ENCODE results near the gene TRIM56.
"Not testable (repeated sequence)": the region's sequence is repeated elsewhere in the genome, so short reads cannot be mapped to it uniquely, and the experiment has no call there.

TRIM56 gene

DNA sequence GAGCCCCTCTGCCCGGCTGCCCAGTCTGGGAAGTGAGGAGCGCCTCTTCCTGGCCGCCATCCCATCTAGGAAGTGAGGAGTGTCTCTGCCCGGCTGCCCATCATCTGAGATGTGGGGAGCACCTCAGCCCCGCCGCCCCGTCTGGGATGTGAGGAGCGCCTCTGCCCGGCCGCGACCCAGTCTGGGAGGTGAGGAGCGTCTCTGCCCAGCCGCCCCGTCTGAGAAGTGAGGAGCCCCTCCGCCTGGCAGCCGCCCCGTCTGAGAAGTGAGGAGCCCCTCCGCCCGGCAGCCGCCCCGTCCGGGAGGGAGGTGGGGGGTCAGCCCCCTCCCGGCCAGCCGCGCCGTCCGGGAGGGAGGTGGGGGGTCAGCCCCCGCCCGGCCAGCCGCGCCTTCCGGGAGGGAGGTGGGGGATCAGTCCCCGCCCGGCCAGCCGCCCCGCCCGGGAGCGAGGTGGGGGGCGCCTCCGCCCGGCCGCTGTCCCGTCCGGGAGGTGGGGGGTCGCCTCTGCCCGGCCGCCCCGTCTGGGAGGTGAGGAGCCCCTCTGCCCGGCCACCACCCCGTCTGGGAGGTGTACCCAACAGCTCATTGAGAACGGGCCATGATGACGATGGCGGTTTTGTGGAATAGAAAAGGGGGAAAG lies 7.1 kb downstream of the TRIM56 start:
- DNase-seq (ENCODE audit: low spot score) = not testable (repeated sequence)

DNA sequence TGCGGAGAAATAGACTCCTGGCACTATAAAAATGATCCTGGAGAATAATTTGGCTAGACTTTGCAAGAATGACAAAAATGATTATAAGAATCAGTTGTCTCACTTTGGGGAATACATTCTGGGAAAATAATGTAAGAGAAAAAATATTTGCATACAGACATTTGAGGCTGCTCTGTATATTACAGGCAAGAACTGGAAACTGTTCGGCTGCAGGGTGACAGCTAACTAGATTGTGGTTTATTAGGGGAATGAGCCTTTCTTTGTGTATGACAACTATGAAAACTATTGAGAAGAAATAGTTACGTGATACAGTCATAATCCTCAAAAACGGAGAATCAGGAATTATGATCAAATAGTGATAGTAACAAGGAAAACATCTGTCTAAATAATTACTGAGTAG lies 8.6 kb downstream of the TRIM56 start:
- no peak for DNase-seq (ENCODE audit: low spot score)

DNA sequence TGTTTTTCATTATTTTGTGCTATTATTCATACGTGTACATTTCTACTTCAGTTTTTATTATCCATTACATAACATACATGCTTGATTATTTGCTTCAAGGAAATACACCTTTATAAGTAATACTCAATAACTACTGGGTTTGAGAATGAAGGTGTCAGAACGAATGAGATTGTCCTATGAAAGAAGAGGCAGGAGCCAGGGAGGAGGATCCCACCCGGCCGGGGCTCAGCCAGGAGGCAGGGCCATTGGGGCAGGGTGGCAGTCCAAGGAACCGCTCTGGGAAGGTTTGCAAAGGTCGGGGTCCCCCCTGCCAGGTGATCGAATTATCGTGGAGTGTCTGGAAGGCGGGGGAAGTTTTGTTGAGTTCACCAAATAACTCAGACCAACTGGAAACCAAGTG lies 9.1 kb downstream of the TRIM56 start:
- DNase-seq (ENCODE audit: low spot score) = no peak

DNA sequence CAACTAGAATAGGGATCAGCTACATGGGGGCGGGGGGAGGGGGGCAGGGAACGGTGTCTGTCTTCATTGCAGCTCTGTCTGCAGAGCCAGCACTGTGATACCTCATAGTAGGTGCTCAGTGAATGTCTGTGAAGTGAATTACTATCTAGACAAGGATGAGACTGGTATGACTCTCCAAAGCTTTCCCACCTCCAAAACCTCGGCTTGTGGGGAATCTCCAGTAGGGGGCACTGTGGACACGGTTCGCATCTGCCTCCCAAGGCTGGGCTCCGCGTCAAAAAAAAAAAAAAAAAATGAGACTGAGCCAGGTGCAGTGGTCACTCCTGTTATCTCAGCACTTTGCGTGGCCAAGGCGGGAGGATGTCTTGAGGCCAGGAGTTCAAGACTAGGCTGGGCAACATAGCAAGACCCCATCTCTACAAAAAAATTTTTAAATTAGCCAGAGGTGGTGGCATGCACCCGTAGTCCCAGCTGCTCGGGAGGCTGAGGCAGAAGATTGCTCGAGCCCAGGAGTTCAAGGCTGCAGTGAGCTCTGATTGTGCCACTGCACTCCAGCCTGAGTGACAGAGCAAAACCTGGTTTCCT lies 9.6 kb downstream of the TRIM56 start:
- DNase-seq (ENCODE audit: low spot score) = no peak

DNA sequence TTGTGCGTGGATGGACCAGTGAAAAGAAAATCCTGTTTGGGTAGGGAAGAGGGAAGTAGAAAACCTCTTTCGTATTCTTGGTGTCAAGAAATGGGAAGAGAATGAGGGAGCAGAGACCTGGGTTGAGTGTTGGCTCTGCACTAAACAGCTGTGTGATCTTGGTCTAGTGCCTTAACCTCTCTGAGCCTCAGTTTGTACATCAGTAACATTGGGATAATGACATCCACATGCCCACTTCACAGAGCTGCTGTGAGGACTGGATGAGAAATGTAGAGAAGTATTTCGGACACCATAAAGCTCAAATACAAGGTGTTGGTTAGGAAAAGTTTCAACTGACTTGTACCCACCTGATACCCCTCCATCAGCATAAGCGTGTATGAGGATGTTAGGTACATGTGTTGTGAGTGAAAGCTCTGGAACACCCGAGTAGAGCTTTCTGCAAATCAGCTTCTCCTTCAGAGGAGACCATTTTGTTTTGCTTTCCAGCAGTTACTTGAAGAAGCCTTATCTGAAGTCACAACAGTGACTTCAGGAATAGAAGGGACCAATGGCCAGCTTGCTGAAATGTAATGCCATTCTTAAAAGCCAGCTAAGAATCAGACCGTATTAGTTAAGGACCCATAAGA lies 11.2 kb downstream of the TRIM56 start:
- DNase-seq (ENCODE audit: low spot score) = no peak

DNA sequence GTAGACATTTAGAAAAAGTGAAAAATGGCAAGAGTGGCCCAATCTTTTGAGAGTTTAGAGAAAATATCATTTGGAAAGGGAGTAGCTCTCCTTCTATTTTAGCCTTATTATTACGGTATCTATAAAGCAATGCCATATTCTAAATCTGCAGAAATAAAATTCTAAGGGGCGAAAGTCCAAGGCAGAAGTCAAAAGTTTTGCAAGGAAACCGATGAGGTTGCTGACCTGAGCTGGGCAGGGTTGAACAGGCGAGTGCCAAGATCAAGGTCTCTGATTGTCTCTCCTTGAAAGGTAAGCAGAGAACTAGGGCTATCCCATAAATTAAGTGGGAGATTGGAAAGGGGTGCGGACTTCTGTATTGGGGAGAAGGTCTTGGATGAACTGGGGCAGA lies 11.7 kb downstream of the TRIM56 start:
- DNase-seq (ENCODE audit: low spot score) = no peak

DNA sequence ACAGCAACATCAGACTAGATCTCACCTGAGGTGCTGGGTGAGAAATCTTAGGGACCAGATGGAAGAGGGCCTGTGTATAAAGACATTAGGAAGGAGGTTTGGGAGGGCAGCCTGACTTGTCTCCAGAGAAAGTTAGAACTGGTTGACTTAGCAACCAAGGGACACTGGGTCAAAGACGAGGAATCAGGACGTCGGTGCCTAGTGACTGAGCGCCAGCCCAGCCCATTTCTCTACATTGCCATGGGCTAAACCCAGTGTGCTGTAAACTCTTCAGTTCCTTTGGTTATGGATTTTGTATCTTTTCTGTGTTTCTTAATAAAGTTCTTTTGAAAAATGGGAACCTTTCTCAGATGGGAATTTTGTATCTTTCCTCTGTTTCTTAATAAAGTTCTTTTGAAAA lies 12.3 kb downstream of the TRIM56 start:
- DNase-seq (ENCODE audit: low spot score) = no peak

DNA sequence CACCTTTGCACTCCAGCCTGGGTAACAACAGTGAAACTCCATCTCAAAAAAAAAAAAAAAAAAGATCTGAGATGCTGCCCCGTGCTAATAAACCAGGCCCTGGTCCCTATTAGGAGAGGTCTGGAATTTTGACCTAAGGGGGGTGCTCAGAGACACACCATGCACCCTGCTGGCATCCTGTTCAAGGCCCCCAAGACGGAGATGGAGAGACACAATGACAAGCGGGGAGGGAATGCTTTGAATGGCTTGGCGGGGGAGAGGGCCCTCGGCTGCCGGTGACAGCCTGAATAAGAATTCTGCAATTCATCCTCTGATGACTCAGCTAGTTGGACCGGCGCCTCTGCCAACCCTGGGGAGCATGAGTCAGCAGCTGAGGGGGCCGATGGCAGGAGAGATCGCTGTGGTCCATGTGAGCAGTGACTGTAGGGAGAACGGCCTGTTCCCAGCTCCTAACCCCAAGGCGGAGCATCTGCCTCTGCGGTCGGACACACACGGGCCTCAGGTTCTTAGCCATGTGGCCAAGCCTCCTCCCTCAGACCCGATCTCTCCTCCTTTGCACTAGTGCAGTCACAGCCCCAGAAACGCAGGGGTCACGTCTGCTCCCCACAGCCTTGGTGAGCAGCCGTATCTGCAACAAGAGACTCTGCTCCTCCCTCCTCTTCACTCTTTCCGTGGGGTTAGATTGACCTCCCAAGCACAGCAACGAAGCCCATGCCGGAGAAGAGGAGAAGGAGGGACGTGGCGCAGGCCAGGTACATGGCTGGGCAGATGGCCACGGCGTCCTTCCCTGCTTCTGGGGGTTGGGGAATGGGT lies 14.9 kb downstream of the TRIM56 start:
- peak; percentile 86 for DNase-seq (ENCODE audit: low spot score)

DNA sequence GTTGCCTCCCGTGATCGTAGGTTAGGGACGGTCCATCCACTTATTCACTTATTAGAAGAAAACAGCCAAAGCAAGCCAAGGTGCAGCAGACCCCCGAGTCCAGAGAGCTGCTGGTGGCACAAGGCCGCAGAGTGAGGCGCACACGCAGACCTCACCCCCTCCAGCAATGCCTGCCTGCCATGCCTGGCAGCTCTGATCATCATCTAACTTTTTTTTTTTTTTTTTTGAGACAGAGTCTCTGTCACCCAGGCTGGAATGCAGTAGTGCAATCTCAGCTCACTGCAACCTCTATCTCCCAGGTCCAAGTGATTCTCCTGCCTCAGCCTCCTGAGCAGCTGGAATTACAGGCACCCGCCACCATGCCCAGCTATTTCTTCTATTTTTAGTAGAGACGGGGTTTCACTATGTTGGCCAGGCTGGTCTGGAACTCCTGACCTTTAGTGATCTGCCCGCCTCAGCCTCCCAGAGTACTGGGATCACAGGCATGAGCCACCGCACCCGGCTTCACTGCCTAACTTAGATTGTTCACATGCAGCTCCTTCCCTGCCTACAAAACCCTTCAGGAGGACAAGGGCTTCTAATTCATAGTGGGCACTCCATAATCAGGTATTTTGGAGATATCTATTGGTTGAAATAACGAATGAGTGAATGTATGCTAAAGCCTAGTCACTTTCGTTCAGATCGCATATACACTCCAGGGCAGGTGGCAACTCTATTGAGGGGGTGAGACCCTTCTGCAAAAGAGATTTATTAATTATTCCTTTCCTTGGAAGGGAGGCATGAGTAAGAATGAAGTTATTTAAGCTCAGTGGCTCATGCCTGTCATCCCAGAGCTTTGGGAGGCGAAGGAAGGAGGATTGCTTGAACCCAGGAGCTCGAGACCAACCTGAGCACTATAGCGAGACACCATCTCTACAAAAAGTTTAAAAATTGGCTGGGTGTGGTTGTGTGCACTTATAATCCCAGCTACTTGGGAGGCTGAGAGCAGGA lies 15.9 kb downstream of the TRIM56 start:
- DNase-seq (ENCODE audit: low spot score) = no peak

DNA sequence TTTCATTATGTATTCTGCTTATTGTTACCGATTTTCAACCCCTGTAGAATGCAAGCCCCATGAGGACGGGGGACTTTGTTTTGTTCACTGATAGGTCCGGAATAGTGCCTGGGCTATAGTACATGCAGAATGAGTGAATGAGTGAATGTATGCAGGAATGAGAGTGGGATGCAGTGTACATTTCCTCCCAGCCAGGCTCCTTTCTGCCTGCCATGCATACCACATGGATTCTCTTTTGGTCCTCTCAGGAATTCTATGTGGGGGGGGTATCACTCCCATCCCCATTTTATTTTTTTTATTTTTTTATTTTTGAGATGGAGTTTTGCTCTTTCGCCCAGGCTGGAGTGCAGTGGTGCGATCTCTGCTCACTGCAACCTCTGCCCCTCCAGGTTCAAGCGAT lies 16.7 kb downstream of the TRIM56 start:
- no peak for DNase-seq (ENCODE audit: low spot score)

DNA sequence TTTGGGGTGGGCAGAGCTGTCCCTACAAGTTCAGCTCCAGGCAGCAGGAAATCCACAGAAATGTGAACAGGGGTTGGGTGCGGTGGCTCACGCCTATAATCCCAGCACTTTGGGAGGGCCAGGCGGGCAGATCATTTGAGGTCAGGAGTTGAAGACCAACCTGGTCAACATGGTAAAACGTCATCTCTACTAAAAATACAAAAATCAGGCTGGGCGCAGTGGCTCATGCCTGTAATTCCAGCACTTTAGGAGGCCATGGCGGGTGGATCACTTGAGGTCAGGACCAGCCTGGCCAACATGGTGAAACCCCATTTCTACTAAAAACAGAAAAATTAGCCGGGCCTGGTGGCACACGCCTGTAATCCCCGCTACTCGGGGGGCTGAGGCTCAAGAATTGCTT lies 18.4 kb downstream of the TRIM56 start:
- DNase-seq (ENCODE audit: low spot score) = not testable (repeated sequence)

DNA sequence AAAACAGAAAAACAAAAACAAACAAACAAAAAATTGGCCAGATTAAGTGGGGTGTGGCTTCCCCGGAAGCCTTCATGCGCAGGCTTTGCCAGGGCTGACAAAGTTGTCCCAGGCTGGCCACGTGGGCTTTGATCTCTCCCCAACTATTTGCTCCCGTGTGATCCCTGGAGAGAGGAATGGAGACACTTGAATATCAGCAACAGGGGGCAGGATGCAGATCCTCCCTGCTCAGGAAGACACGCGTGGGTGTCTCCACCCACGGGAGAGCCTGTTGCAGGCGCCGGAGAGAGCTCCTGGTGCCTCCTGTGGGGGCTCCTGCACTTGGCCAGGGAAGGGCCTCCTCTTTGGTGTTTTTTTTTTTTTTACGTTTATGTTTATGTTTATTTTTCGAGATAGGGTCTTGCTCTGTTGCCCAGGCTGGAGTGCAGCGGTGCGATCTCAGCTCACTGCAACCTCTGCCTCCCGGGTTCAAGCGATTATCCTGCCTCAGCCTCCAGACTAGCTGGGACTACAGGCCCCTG lies 19.0 kb downstream of the TRIM56 start:
- peak; percentile 54 for DNase-seq (ENCODE audit: low spot score)

DNA sequence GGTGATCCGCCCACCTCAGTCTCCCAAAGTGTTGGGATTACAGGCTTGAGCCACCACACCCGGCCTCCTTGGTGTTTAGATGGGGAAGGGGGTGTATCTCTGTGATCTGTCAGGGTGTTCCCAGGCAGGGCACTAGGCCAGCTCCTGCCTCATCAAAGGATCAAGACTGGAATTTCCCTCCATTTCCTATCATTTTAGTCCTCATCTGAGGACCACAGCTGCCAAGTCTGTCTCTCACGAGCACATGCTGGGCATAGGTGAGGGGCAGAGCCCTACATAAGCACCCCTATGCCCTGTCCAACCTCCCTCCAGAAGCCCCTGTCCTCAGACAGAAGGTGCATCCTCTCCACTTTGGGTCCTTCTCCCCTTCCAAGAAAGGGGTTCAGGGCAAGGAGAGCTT lies 19.5 kb downstream of the TRIM56 start:
- DNase-seq (ENCODE audit: low spot score) = no peak

DNA sequence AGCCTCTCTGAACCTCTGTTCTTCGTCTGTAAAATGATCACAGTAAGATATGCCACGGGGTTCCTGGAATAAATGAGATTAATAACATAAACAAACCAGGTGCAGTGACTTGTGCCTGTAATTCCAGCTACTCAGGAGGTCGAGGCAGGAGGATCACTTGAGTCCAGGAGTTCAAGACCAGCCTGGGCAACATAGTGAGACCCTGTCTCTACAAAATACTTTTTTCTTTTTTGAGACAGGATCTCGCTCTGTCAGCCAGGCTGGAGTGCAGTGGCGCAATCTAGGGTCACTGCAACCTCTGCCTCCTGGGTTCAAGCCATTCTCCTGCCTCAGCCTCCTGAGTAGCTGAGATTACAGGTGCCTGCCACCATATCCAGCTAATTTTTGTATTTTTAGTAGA lies 20.0 kb downstream of the TRIM56 start:
- not testable (repeated sequence) for DNase-seq (ENCODE audit: low spot score)

DNA sequence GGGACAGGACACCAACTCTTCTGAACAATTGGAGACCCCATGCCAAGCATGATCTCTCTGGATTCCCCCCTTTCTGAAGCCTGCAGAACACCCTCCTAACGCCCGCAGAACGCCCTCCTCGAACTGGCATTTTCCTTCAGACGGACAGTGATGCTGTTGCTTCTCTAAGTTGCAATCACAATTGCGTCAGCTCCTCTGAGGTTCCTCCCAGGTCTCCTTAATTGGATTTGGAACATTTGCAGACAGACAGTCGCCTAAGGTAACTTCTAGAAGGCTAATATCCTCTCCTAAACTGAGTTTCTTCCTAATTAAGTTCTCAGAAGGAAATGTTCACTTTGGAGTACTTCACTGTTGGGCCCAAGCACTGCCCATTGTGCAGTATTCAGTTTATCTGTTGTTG lies 21.1 kb downstream of the TRIM56 start:
- no peak for DNase-seq (ENCODE audit: low spot score)

DNA sequence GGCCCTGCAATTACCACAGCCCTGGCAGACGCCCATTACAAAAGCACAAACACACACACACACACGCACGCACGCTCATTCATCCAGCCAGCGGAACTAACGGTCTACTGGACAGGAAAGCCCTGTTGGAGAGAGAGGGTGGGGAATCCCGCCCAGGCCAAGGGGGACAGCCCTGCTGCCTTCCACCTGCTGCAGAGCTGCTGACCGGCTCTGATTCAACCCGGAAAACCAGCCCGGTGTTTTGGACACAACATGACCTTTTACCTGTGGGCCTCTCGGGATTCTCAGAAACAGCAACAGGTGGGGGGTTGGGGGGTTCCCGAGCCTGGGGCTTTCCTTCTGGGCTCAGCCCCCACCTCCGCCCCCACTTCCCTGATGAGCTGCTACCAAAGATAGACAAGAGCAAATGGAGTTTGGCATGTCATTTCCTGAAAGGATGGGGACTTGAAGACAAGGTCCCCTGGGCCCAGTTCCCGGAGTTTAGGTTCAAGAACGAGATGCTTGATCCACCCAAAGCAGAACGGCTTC lies 23.1 kb downstream of the TRIM56 start:
- DNase-seq (ENCODE audit: low spot score) = no peak

DNA sequence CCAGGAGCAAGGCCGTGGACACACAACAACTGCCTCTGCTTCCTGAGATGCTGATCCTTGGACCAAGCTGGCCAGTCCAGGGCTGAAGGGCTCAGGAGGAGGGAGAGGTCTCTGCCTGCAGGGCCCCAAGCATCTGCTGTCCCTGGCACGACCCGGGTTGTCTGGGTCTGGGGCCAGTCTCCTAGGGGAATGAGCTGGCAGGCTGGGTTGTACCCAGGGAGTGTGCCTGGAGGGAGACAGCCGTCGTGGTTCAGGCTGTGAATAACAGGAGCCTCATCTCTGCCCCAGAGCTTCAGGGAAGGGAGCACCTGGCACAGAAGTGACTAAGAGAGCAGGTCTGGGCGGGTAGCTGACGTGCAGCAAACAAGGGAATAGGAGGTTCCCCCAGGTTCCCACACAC lies 23.7 kb downstream of the TRIM56 start:
- DNase-seq (ENCODE audit: low spot score) = no peak

DNA sequence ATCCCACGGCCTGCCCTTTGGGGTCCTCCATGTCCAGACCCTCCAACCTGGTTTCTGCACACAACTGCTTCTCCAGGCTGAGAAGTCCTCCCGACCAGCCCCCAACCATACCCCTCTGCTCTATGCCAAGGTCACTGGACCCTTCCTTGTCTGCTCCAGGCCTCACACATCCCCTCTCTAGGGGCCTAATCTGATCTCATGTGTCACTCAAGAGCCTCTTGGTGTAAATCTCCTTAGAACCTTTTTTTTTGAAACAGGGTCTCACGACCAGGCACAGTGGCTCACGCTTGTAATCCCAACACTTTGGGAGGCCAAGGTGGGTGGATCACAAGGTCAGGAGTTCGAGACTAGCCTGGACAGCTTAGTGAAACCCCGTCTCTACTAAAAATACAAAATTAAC lies 24.1 kb downstream of the TRIM56 start:
- no peak for DNase-seq (ENCODE audit: low spot score)

DNA sequence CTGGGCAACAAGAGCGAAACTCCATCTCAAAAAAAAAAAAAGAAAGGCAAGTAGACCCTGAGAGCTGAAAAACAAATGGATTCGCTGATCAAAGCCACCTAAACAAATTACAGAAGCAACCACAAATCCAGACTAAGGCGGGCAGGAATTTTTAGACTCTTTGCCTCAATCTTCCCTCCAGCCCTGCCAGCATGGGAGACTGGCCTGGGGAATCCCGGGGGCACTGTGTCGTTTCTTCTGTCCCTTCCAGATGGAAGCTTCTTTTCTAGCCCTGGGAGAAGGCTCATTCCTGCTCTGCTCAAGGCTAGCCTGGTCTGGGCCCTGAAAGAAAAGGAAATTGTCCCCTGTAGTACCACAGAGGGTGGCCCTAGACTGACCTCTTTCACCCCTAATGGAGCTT lies 26.0 kb downstream of the TRIM56 start:
- DNase-seq (ENCODE audit: low spot score) = no peak

DNA sequence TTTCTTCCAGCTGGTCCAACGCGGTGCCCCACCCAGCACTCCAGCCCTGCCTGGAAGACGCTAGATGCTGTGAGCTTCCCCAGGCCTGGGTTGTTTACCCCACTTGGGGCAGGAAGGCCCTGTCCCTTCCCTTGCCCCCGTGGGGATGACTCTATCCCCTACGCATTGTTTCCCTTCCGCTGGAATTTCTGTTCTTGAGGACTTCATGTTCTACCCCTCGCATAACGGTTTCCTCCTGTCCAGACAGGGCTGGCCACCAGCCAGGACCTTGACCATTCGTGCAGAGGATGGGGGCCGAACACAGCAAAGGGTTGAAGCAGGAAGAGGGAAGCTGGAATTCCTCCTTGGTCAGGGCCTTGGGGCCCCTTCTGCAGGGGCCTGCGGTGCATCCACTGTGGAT lies 27.0 kb downstream of the TRIM56 start:
- DNase-seq (ENCODE audit: low spot score) = no peak

DNA sequence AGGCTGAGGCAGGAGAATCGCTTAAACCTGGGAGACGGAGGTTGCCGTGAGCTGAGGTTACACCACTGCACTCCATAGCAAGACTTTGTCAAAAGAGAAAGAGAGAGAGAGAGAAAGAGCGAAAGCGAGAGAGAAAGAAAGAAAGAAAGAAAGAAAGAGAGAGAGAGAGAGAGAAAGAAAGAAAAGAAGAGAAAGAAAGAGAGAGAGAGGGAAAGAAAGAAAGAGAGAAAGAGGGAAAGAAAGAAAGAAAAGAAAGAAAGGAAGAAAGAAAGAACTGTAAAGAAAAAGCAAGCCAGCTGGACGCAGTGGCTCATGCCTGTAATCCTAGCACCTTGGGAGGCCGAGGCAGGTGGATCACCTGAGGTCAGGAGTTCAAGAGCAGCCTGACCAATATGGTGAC lies 27.9 kb downstream of the TRIM56 start:
- DNase-seq (ENCODE audit: low spot score) = not testable (repeated sequence)
